Measurements from ENCODE around the gene KLHL40.

Gene KLHL40

GRCh38 chr3:42698216-42698910 lies 13.0 kb downstream of the KLHL40 start:
- TF ChIP-seq CTCF (IDR thresholded peaks at IDR 0.05; ENCODE audit: low read depth, low read length) = no peak
- DNase-seq (ENCODE audit: extremely low read depth, low read depth) = no peak

GRCh38 chr3:42698911-42699230 lies 13.5 kb downstream of the KLHL40 start:
- TF ChIP-seq CTCF (IDR thresholded peaks at IDR 0.05; ENCODE audit: low read depth, low read length) = no peak
- no peak for DNase-seq (ENCODE audit: extremely low read depth, low read depth)

- no peak for DNase-seq (ENCODE audit: extremely low read depth, low read depth)
- TF ChIP-seq CTCF (IDR thresholded peaks at IDR 0.05; ENCODE audit: low read depth, low read length) = no peak
These were observed 14.2 kb downstream of the KLHL40 start for GRCh38 chr3:42699511-42699971.

- no peak for DNase-seq (ENCODE audit: extremely low read depth, low read depth)
- no peak for TF ChIP-seq CTCF (IDR thresholded peaks at IDR 0.05; ENCODE audit: low read depth, low read length)
These were observed 15.3 kb downstream of the KLHL40 start for GRCh38 chr3:42700366-42701288.

- TF ChIP-seq CTCF (IDR thresholded peaks at IDR 0.05; ENCODE audit: low read depth, low read length) = no peak
- DNase-seq (ENCODE audit: extremely low read depth, low read depth) = no peak
These were observed 16.2 kb downstream of the KLHL40 start for GRCh38 chr3:42701371-42702065.

- TF ChIP-seq CTCF (IDR thresholded peaks at IDR 0.05; ENCODE audit: low read depth, low read length) = no peak
- no peak for DNase-seq (ENCODE audit: extremely low read depth, low read depth)
These were observed 17.0 kb downstream of the KLHL40 start, which contains the start of gene HHATL for GRCh38 chr3:42702066-42702951. Gene HHATL, minus strand, starts transcription at chr3:42702798. Its CDS starts 1,972 bp downstream, at chr3:42700826.

Data from AG09319 (cell line).